Nasal cavity respiratory epithelium epithelial cell of viscerocranial mucosa (primary cell): ENCODE results near the gene ITGB3. TPM values are rescaled to one million over a fixed set of nuclear protein-coding genes. Genes with fewer than 3 reads are reported as not detected.

Experiments
- total RNA-seq: library from RNA; depleted of rRNA; stranded (reverse); fragments of >200 nt; gene quantifications from 2 replicates; pipeline ENCODE4 v1.2.3, GENCODE V29; 2014

ITGB3 gene
- 0.34 and 1.2 TPM in 2 replicates for total RNA-seq

DNA sequence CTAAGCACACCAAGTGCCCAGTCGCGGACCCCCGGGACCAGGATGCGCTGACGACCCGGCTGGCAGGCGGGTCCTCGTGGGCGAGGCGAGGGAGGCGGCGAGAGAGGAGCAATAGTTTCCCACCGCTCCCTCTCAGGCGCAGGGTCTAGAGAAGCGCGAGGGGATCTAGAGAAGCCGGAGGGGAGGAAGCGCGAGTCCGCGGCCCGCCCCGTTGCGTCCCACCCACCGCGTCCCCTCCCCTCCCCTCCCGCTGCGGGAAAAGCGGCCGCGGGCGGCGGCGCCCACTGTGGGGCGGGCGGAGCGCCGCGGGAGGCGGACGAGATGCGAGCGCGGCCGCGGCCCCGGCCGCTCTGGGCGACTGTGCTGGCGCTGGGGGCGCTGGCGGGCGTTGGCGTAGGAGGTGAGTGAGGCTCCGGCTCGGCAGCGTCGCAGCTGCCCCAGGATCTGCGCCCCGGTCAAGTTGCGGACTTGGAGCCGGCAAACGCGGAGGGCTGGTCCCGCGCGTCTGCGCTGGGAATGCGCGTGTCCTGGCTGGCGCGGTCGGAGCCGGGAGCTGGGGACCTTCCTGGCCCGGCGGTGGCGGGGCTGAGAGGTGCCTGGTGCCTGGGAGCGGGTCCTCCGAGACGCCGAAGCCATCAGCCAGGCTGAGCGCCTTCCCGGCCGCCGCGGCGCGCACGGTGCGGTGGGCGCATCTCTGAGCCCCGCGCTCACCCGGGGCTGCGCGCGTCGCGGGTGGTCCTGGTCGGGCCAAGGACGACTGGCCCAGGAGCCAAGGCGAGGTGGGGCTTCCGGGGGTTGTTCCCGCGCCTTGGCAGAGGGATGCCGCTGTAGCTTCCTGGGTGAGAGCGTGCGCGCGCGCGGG is at the start of gene ITGB3:
Gene ITGB3, plus strand, starts transcription at position 287 of the 862 bp plus-strand sequence. Its CDS starts 35 bp downstream, at position 322.

DNA sequence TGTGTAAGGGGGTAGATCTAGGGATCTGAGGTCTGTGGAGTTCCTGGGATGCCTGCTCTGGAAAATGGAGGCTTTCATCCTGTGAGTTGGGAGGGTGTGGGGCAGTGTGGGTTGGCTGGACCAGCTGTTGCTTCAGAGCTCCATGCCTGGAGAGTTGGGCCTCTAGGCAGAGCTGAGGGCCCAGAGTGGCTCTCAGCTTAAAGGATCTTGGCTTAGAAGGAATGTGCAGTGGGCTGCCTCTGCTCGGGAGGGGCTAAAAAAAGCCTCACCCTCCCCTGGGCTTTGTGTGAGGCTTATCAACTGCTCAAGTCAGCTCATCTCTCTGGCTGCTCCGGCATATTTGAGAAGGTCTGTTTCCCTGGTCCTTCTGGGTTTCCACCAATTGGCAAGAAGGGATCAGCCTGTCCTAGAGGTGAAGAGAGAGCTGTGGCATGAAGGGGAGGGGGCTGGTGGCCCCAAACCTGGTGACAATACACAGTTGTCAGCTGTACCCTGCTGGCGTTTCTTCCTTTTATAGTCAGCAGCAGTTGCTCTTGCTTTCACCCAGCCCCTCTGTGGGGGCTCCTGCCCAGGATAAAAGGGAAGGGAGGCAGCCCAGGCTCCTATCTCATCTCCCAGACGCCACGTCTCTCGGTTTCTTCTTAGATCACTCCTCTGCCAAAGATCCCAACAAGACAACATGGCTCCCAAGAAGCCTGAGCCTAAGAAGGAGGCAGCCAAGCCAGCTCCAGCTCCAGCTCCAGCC is 44.7 kb upstream of the ITGB3 start, which contains the start of gene MYL4:
Gene MYL4, plus strand, starts transcription at position 605 of the 745 bp plus-strand sequence. Its CDS starts 75 bp downstream, at position 680.

DNA sequence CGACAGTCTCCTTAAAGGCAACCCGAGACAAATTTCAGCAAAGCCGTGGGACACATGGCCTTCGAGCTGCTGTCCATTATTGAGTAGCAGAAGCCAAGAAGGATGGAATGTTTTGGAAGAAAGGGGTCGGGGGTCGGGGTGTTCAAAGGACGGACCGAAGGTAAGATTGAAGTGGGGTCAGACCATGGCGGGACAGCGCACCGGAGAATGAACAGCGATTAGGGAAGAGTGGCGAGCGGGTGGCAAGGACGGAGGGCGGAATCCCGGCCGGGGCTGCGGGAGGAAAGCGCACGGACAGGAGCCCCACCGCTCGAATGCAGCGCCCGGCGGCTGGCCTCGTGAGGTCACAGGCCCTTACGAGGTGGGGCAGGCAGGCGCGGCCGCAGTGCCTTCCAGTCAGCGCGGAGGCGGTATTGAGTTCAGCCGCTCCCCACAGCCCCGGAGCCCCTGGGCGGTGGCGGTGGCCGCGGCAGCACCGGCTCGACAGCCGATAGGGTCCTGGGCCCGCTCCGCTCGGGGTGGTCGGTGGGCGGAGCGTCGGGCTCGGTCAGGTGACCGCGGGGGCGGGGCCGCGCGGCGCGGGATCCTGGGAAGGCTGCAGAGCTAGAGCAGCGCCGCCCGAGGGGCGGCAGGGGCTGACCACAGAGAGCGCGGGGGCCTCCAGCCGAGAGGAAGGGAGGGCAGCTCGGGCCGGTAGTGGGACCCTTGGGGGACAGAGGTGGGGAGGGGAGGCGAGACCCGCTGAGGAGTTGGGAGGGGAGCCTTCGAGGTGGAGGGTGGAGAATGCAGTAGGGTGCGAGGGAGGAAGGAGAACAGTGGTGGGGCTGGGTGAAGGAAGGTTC is 70.0 kb downstream of the ITGB3 start, which contains the start of gene EFCAB13:
Gene EFCAB13, plus strand, starts transcription at position 574 of the 842 bp plus-strand sequence. CDS start 4,399 bp downstream, outside the sequence.

Other genes with a start within 250 kb of the ITGB3 start
- 86.2 and 93.0 TPM in 2 replicates for gene CDC27, start 64.5 kb upstream of the ITGB3 start, total RNA-seq
- gene MYL4, start 44.5 kb upstream of the ITGB3 start, total RNA-seq: not detected in 2 replicates
- gene EFCAB13, start 70.1 kb downstream of the ITGB3 start, total RNA-seq: 3.1 and 8.0 TPM in 2 replicates